Neural progenitor cell (in vitro differentiated cells): ENCODE measurements around the gene CACHD1.

Experiments
- CTCF ChIP-seq: fragments of 200-600 bp; sonication (generic); IDR thresholded peaks from 2 replicates; pipeline ENCODE4 v1.5.1; 2017; ENCODE audit warnings: antibody characterized with exemption, mild to moderate bottlenecking
- EZH2 ChIP-seq: fragments of 200-600 bp; sonication (generic); IDR thresholded peaks from 2 replicates; pipeline ENCODE4 v1.6.1; 2017; ENCODE audit warnings: antibody characterized with exemption, mild to moderate bottlenecking, moderate library complexity
- EZH2phosphoT487 ChIP-seq: fragments of 200-600 bp; sonication (generic); IDR thresholded peaks from 2 replicates; pipeline ENCODE4 v1.6.1; 2017; ENCODE audit warnings: antibody characterized with exemption

DNA sequence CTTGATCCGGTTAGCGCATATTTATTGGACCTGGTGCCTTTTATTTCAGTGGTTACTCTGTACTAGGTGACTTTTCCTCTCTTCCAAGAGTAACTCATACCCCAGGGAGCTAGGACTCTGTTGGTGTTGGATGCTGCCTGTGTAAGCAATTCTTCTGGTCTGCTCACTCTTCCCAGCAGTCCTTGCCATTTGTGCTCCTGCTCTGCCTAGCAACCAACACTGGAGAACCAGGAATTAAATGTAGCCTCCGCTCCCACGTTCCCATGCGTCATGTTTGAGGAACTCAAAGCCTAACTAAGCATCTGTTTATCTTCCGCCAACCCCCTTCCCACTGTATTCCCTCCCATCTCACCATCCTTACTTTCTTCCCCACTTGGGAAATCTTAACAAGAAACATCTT lies 209.2 kb downstream of the CACHD1 start:
- TF ChIP-seq CTCF = no peak
- no peak for TF ChIP-seq EZH2
- no peak for TF ChIP-seq EZH2phosphoT487
